Trophoblast cell (in vitro differentiated cells and primary cell): ENCODE results near the gene NAA30.

Source experiments
- DNase-seq, 2 donors: peaks; one replicate each; pipeline ENCODE4 v3.0.0-alpha.2; 2016
- H2AFZ ChIP-seq: 2 replicates; pipeline ENCODE4 v1.6.1; 2013; ENCODE audit warnings: low read length, moderate library complexity, mild to moderate bottlenecking; ENCODE audit not compliant: insufficient read depth, poor library complexity
- H2AK5ac ChIP-seq: 2 replicates; pipeline ENCODE4 v1.6.1; 2013; ENCODE audit warnings: mild to moderate bottlenecking, low read length
- H2BK120ac ChIP-seq: 2 replicates; pipeline ENCODE4 v1.6.1; 2013; ENCODE audit warnings: low read length, mild to moderate bottlenecking, moderate library complexity; ENCODE audit not compliant: insufficient read depth, poor library complexity
- H2BK12ac ChIP-seq: 2 replicates; pipeline ENCODE4 v1.6.1; 2013; ENCODE audit warnings: mild to moderate bottlenecking, low read length, moderate library complexity
- H2BK5ac ChIP-seq: 2 replicates; pipeline ENCODE4 v1.6.1; 2013; ENCODE audit warnings: low read length, low read depth, moderate library complexity, mild to moderate bottlenecking; ENCODE audit not compliant: poor library complexity
- H3K14ac ChIP-seq: 2 replicates; pipeline ENCODE4 v1.6.1; 2013; ENCODE audit warnings: mild to moderate bottlenecking, low read length
- H3K18ac ChIP-seq: 2 replicates; pipeline ENCODE4 v1.6.1; 2013; ENCODE audit warnings: mild to moderate bottlenecking, low read length
- H3K23ac ChIP-seq: 2 replicates; pipeline ENCODE4 v1.6.1; 2013; ENCODE audit warnings: low read length
- H3K27ac ChIP-seq: 2 replicates; pipeline ENCODE4 v1.5.1; 2013; ENCODE audit warnings: low read depth, mild to moderate bottlenecking, inconsistent platforms, low read length, moderate library complexity
- H3K27me3 ChIP-seq: 2 replicates; pipeline ENCODE4 v1.6.1; 2013; ENCODE audit warnings: inconsistent platforms, mild to moderate bottlenecking, low read length, moderate library complexity; ENCODE audit not compliant: insufficient read depth
- H3K36me3 ChIP-seq, 2 experiments: 1 replicate in 1 of 2; 2 replicates in 1 of 2; pipeline ENCODE4 v1.6.1; 2013; ENCODE audit warnings: low read length in 2 of 2, mild to moderate bottlenecking in 2 of 2, moderate library complexity in 1 of 2; ENCODE audit not compliant: insufficient read depth in 2 of 2, control insufficient read depth in 1 of 2
- H3K4ac ChIP-seq: 2 replicates; pipeline ENCODE4 v1.6.1; 2013; ENCODE audit warnings: low read depth, mild to moderate bottlenecking, low read length, moderate library complexity
- H3K4me1 ChIP-seq, 2 experiments: 1 replicate in 1 of 2; 2 replicates in 1 of 2; pipeline ENCODE4 v1.6.1; 2013; ENCODE audit warnings: low read length in 2 of 2, mild to moderate bottlenecking in 2 of 2, moderate library complexity in 1 of 2; ENCODE audit not compliant: insufficient read depth in 2 of 2, control insufficient read depth in 1 of 2
- H3K4me2 ChIP-seq: 2 replicates; pipeline ENCODE4 v1.6.1; 2013; ENCODE audit warnings: inconsistent platforms, mild to moderate bottlenecking, low read length, moderate library complexity
- H3K4me3 ChIP-seq: 2 replicates; pipeline ENCODE4 v1.5.1; 2013; ENCODE audit warnings: mild to moderate bottlenecking, low read depth, low read length, inconsistent platforms
- H3K79me1 ChIP-seq: one replicate; pipeline ENCODE4 v1.6.1; 2013; ENCODE audit warnings: low read length
- H3K79me2 ChIP-seq: 2 replicates; pipeline ENCODE4 v1.6.1; 2013; ENCODE audit warnings: low read length, mild to moderate bottlenecking; ENCODE audit not compliant: control insufficient read depth, insufficient read depth, poor library complexity
- H3K9ac ChIP-seq: 2 replicates; pipeline ENCODE4 v1.6.1; 2013; ENCODE audit warnings: mild to moderate bottlenecking, low read length
- H3K9me3 ChIP-seq: 2 replicates; pipeline ENCODE4 v1.6.1; 2013; ENCODE audit warnings: low read depth, mild to moderate bottlenecking, control low read depth, inconsistent platforms, low read length; ENCODE audit not compliant: insufficient read depth
- H4K12ac ChIP-seq: 2 replicates; pipeline ENCODE4 v1.6.1; 2013; ENCODE audit warnings: low read depth, mild to moderate bottlenecking, low read length, moderate library complexity
- H4K8ac ChIP-seq: 2 replicates; pipeline ENCODE4 v1.6.1; 2013; ENCODE audit warnings: low read depth, mild to moderate bottlenecking, low read length, moderate library complexity
- H4K91ac ChIP-seq: one replicate; pipeline ENCODE4 v1.6.1; 2013; ENCODE audit warnings: low read depth, mild to moderate bottlenecking, low read length, moderate library complexity
- WGBS: extraction: QIAGEN DNeasy Blood & Tissue Kit; methylation state at CpG from one replicate; pipeline ENCODE4 v1.1.7; 2013; ENCODE audit warnings: missing lambda C conversion rate; ENCODE audit not compliant: insufficient read length, insufficient coverage; ENCODE audit errors: extremely low coverage; 5-methylcytosine and 5-hydroxymethylcytosine counted together

Gene NAA30

GRCh38 chr14:57464008-57464730 lies 73.8 kb downstream of the NAA30 start:
- H4K8ac ChIP-seq = no peak overlapping the region
- no peak overlapping the region for H3K4ac ChIP-seq
- DNase-seq = no peak
- no peaks in the 10 kb centered on the region for H3K79me2 ChIP-seq
- no peak overlapping the region for H3K18ac ChIP-seq
- no peak overlapping the region for H2BK5ac ChIP-seq
- no peaks in the 10 kb centered on the region for H3K36me3 ChIP-seq
- no peak overlapping the region for H2BK12ac ChIP-seq
- H4K91ac ChIP-seq = no peak overlapping the region
- H3K4me1 ChIP-seq = peaks cover 0 to 4% of the 10 kb centered on the region in 2 experiments
- no peak overlapping the region for H2BK120ac ChIP-seq
- H3K14ac ChIP-seq = no peak overlapping the region
- no peak overlapping the region for H3K23ac ChIP-seq
- WGBS = no CpG with 5 or more reads among the region's 6 CpGs
- no peak overlapping the region for H3K4me2 ChIP-seq
- H3K4me3 ChIP-seq = no peak overlapping the region
- no peak overlapping the region for H3K9ac ChIP-seq
- H2AFZ ChIP-seq = no peak overlapping the region
- no peaks in the 10 kb centered on the region for H3K79me1 ChIP-seq
- no peaks in the 10 kb centered on the region for H3K27me3 ChIP-seq
- no peak overlapping the region for H2AK5ac ChIP-seq
- no peak overlapping the region for H4K12ac ChIP-seq
- H3K27ac ChIP-seq = no peak overlapping the region
- peaks cover 1% of the 10 kb centered on the region for H3K9me3 ChIP-seq
